Tibial artery (tissue), 4 donors: Measurements from ENCODE around the gene FFAR3.
"Not testable (repeated sequence)": the region's sequence is repeated elsewhere in the genome, so short reads cannot be mapped to it uniquely, and the experiment has no call there.

ENCODE experiments used
- DNase-seq, 2 donors: peaks; one replicate each; pipeline ENCODE4 v3.0.0-alpha.2; 2019
- H3K27ac ChIP-seq, 2 donors: fragments of 200-600 bp; sonication (generic) in 1 of 2; 1 replicate in 1 of 2; 2 replicates in 1 of 2; pipeline ENCODE4 v1.5.1; 2018 to 2019; ENCODE audit warnings: mild to moderate bottlenecking in 1 of 2
- H3K27me3 ChIP-seq, 2 donors: fragments of 200-600 bp; sonication (generic) in 1 of 2; one replicate each; pipeline versions ENCODE4 v1.5.1 to v1.6.0; 2016 to 2019
- H3K36me3 ChIP-seq, 3 donors: fragments of 200-600 bp; sonication (generic) in 2 of 3; one replicate each; pipeline ENCODE4 v1.5.1; 2016 to 2019; ENCODE audit warnings: mild to moderate bottlenecking in 2 of 3
- H3K4me1 ChIP-seq, 4 donors: fragments of 200-600 bp; sonication (generic) in 2 of 4; 1 replicate in 3 of 4; 2 replicates in 1 of 4; pipeline ENCODE4 v1.5.1; 2016 to 2019
- H3K4me3 ChIP-seq, 2 donors: fragments of 200-600 bp; sonication (generic) in 1 of 2; 1 replicate in 1 of 2; 2 replicates in 1 of 2; pipeline ENCODE4 v1.5.1; 2018 to 2019; ENCODE audit warnings: mild to moderate bottlenecking in 2 of 2
- H3K9me3 ChIP-seq, 3 donors: fragments of 200-600 bp; sonication (generic) in 1 of 3; one replicate each; pipeline ENCODE4 v1.5.1; 2016 to 2019
- CTCF ChIP-seq, 2 experiments: fragments of 200-600 bp in 1 of 2; fragments of 450-650 bp in 1 of 2; IDR thresholded peaks; one replicate each; pipeline ENCODE4 v1.5.1; 2017 to 2019; ENCODE audit warnings: antibody characterized with exemption in 2 of 2, mild to moderate bottlenecking in 1 of 2, moderate library complexity in 1 of 2
- intact Hi-C: fragments of 100-400 bp; cut with DNase I; formaldehyde crosslinking; loops from one replicate; pipeline ENCODE4 v1.15.0; 2023; ENCODE audit warnings: low total_unique reads

FFAR3 gene

GRCh38 chr19:35352448-35353304 lies 5.6 kb upstream of the FFAR3 start:
- intact Hi-C loops: no loop called here
- peaks cover 0 to 49% of the 10 kb centered on the region in 2 donors for H3K27me3 ChIP-seq

GRCh38 chr19:35353635-35354034 lies 4.6 kb upstream of the FFAR3 start:
- DNase-seq: peak in 1 of 2 donors; percentile 4
- Histone ChIP-seq H3K4me1 (no peaks in the 10 kb centered on the region), H3K27me3 (peaks cover 0 to 51% of the 10 kb centered on the region in 2 donors), H3K9me3 (no peaks in the 10 kb centered on the region), H3K4me3 (no peak overlapping the region), H3K27ac (no peak overlapping the region), H3K36me3 (no peaks in the 10 kb centered on the region)
- TF ChIP-seq CTCF (IDR thresholded peaks at IDR 0.05): no peak
- intact Hi-C loops: no loop called here

More at GRCh38 chr19:35352448-35353304, 5.6 kb upstream of the FFAR3 start:
- Histone ChIP-seq H3K27ac (no peak overlapping the region), H3K9me3 (no peaks in the 10 kb centered on the region), H3K4me3 (no peak overlapping the region), H3K4me1 (no peaks in the 10 kb centered on the region), H3K36me3 (no peaks in the 10 kb centered on the region)
- DNase-seq: peak; percentile 35 to 67
- TF ChIP-seq CTCF (IDR thresholded peaks at IDR 0.05): peak; percentile 31 to 36

GRCh38 chr19:35354898-35355297 lies 3.4 kb upstream of the FFAR3 start:
- no peak for TF ChIP-seq CTCF (IDR thresholded peaks at IDR 0.05)
- DNase-seq: peak in 1 of 2 donors; percentile 2

GRCh38 chr19:35355791-35356460 lies 2.3 kb upstream of the FFAR3 start:
- Histone ChIP-seq H3K27me3 (peaks cover 0 to 34% of the 10 kb centered on the region in 2 donors), H3K4me1 (no peaks in the 10 kb centered on the region), H3K9me3 (no peaks in the 10 kb centered on the region), H3K4me3 (no peak overlapping the region), H3K36me3 (no peaks in the 10 kb centered on the region), H3K27ac (no peak overlapping the region)
- TF ChIP-seq CTCF (IDR thresholded peaks at IDR 0.05): no peak
- peak in 1 of 2 donors; percentile 21 for DNase-seq
- intact Hi-C loops: no loop called here

More at GRCh38 chr19:35354898-35355297, 3.4 kb upstream of the FFAR3 start:
- Histone ChIP-seq H3K27ac (no peak overlapping the region), H3K9me3 (no peaks in the 10 kb centered on the region), H3K4me1 (no peaks in the 10 kb centered on the region), H3K36me3 (no peaks in the 10 kb centered on the region), H3K4me3 (no peak overlapping the region), H3K27me3 (peaks cover 0 to 44% of the 10 kb centered on the region in 2 donors)
- intact Hi-C loops: no loop called here

GRCh38 chr19:35358834-35359233 lies 574 bp downstream of the FFAR3 start:
- H3K27ac ChIP-seq, H3K4me1 ChIP-seq, H3K4me3 ChIP-seq, DNase-seq, H3K9me3 ChIP-seq, H3K36me3 ChIP-seq, intact Hi-C loops: not testable (repeated sequence)
- peaks cover 0 to 12% of the 10 kb centered on the region in 2 donors for H3K27me3 ChIP-seq

- DNase-seq, H3K27ac ChIP-seq, H3K4me1 ChIP-seq, H3K4me3 ChIP-seq, intact Hi-C loops, H3K9me3 ChIP-seq, H3K36me3 ChIP-seq: not testable (repeated sequence)
- H3K27me3 ChIP-seq: peaks cover 0 to 12% of the 10 kb centered on the region in 2 donors
These were observed 1.1 kb downstream of the FFAR3 start for GRCh38 chr19:35359395-35359794.

GRCh38 chr19:35360081-35360480 lies 1.8 kb downstream of the FFAR3 start:
- H3K4me1 ChIP-seq, H3K9me3 ChIP-seq, H3K4me3 ChIP-seq, H3K27ac ChIP-seq, H3K36me3 ChIP-seq, DNase-seq, intact Hi-C loops: not testable (repeated sequence)
- H3K27me3 ChIP-seq: peaks cover 0 to 10% of the 10 kb centered on the region in 2 donors
